OCI-M1 (cell line): ENCODE measurements around the gene KIF6.

Source experiments
- DNase-seq: peaks from one replicate; lab custom pipeline; 2025; lab: John Stamatoyannopoulos, UW

KIF6 gene

DNA sequence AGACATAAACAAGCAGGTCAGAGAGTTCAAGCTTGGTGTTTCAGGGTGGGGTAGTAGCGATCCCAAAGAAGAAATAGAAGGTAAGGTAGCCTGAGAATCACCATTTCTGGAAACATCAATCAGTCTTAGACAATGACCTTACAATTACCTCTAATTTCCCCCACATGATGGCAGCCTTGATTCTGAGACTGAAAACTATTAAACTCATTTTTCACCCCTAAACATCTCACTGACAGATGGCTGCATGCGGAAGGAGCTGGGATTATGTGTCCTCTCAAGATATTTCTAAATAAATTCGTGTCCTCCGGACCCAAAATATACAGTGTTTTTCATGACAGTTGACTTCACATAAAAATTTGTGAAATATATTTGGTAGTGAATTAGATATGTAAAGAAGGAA lies 61.0 kb downstream of the KIF6 start:
- DNase-seq, result no peak

DNA sequence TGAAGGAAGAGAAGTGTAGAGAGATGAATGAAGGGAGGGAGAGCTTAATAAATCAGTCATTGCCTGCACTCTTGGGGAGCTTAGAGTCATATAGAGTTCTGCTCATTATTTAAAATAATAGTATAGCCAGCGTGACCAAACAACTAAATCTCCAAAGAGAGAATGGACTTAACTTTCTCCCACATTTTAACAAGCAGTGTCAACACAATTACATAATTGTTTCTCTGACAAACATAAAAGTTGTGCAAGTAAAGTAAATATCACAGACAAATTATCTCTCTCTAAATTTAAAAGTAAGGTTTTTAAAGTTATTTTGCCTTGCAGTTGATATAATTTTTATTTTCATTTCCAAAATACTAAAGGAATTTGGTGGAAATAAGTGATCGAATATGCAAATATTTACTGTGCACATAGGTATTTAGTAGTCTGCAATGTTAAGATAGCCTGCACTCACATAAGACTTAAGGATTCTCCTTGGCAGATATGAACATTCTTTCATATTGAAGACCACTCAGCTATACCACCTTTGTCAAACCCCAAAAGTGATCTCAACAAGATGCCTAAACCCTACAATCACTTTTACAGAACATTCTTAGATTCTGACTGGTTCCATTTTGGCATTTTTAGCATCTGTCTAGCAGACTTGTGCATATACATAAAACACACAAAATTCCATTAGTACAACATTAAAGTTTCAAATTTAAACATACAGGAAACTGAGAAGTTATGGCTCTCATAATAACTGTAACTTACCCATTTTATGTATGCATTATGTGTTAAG lies 67.7 kb downstream of the KIF6 start:
- DNase-seq, result no peak

DNA sequence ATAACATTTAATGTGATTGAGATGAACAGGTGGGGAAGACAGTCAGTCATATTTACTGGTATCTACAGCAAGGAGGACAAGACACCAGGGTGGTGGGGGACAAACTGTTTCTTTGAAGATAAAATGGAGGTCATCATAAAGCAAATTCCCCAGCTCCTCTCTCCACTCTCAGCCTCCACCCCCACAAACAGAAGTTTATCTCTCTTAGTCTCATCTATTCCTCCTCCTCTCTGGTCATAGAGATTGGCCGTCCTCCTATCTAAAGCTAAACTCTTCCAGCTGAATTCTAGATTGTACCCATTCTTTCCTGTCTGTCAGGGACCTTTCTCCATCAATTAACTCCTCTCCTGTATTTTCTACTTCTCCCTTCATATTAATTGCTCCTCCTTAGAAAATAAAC lies 71.1 kb downstream of the KIF6 start:
- DNase-seq, result no peak

DNA sequence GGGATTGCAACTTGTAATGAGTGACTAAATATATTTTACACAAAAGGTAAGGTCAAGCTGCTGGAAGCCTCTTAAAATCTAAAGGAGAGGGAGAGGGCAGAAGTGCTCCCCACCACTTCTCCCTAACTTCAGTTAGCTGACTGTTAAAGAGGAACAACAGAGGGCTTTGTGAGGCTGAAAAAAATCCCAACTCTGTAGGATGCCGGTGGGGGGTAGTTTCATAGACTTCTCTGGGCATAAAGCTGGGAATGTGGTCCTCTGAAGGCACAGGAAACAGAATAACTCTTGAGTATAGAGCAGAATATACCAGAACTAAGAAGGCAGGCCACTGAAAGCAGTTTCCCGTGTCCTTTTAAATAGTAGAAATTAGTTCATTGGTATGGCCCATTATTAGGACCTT lies 71.6 kb downstream of the KIF6 start:
- no peak for DNase-seq

DNA sequence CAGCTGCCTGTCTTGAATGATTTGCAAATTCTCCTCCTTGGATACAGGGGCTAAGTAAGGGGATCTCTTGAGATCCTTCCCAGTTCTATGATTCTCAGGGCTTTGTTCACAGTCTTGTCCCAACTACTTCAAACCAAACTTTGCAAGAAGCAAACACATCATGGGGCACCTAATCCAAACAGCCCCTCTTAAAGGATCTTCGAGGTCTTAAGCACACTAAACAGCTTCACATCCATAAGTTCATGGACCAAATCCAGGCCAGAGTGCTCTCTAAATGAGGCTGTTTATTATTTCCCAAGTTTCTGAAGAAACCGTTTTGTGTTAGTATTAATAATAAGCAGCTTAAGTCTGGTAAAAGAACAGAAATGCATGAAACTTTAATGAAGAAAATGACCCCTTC lies 75.2 kb downstream of the KIF6 start:
- no peak for DNase-seq

DNA sequence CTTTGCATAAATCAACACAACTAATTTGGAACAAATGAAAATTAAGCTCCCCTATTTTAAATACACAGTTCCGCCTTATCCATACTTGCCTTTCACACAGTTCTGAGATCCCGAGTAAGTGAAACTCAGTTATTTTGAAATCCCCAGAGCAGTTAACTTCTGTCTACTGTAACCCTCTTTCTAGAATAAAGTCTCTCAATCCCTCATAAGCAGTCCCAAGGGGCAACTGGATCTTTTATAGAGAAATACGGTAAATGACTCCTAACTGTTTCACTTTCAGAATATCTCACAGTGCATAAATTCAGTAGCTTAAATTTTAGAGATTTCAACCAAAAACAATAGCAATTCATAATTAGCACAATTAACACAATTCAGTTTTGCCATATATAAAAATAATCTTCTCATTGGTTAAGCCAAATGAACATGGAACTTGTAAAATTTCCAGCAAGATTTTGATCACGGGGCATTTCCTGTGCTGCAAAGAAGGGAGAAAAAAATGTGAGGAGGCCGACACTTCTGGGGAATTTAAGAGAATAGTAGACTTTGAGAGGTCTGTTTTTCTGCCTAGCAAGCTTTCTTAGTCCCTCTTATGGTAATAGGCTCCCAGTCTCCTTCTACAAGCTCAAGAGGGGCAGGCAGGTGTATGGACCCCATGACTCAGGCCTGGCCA lies 78.3 kb downstream of the KIF6 start:
- no peak for DNase-seq

DNA sequence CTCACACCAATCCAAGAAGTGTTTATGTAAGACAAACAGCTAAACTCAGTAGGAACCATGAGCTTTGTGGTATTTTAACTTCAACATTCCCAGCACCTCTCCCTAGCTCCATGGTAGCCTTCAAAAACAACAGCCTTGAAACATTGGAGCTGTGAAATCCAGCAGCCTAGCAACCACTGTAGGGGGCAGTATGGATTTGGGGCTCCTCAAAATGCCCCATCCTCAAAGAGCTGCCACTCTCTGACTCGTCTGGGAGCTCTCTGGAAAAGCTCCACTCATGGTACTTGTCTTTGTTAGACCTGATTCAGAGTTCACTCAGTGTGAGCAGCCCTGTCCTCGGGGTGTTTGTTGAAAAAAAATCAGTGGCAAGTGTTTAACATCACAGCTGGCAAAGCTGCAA lies 82.9 kb downstream of the KIF6 start:
- DNase-seq, result no peak

DNA sequence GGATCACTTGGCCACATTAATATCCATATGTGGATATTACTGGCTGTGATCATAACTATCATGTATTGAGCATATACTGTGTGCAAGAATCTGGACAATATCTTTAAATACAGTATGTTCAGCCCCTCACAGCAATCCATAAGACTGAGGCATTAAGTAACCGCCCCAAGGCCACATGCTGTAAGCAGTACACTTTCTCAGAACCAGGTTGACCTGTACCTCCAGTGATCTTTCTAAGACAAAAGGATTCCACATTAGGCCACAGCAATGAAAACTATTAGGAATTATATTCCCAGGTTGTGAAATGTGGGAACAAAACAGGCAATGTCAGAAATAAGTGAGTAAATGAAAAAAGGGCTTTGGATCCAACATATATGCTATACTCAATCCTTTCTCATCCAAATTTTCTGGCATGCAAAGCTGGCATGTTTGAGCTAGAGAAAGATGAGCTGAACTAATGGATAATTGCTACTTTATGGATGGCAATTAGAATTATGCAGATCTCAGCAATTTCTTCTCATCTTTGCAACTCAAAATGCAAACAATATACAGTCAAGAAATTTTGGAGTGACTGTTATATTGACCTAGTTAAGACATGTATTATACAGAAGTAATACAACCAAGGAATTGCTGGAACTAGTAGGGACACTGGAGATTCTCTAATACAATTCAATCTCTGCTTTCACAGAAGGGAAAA lies 86.9 kb downstream of the KIF6 start:
- no peak for DNase-seq

DNA sequence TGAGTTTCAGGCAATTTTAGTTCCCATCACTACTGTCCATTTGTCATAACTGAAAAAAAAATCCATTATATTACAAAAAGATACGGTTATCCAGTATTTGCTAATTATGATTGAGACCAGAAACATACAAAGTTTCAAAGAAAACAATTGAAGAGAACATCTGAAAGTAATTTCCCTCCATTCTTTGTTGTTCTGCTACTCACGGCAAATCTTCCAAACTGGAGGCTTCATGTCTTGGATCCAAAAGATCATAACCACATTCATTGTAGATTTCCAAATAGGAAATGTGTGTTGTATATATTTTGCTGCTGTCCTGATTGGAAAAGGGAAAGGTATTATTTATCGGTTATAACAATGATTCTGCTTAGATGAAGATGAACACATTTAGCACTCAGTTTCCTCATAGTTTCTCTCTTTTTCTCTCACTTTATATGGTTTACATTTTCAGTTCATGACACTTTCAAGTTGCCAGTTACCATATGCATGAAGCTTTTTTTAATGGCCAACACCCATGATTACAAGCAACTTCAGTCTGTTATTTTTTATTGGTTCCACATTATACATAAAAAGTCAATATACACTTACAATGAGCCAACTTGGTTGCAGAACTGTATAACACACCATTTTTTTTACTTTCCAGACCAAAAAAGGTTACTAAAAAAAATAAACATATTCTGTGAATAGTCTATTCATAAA lies 90.4 kb downstream of the KIF6 start:
- DNase-seq, result no peak

DNA sequence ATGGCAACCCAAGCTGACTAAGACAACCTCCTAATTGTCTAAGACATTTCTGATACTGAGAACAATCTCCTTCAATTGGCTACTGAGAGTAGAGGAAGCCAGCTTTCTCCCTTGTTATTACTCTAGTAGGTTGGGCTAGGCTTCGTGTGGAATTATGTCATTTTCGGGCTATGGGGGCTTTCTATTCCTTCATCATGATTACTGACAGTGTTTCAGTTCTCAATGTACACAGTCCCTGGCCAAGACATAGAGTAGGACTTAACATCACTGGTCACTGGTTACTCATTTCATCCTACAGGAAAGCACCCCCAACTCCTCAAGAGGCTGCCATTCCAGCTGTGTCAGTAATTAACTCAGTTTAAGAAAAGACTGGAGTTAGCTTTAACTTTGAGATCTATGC lies 100.0 kb downstream of the KIF6 start:
- DNase-seq, result no peak

DNA sequence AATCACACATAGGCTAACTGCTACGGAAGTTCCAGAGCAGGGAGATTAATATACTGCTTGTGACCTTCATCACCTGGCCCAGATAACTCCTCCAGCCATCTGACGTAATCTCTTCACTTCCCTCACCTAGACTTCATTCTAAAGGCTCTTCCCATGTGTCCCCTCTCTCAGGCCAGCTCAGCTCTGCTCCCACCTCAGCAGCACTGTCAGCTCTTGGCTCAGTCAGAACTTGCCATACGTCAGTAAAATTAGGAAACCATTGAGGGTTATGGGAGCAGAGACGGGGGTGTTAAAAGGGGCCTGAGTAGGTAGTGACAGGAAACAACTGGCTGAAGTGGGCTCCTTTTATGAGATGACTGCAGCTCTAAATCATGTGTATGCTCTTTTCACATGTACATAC lies 101.5 kb downstream of the KIF6 start:
- no peak for DNase-seq

DNA sequence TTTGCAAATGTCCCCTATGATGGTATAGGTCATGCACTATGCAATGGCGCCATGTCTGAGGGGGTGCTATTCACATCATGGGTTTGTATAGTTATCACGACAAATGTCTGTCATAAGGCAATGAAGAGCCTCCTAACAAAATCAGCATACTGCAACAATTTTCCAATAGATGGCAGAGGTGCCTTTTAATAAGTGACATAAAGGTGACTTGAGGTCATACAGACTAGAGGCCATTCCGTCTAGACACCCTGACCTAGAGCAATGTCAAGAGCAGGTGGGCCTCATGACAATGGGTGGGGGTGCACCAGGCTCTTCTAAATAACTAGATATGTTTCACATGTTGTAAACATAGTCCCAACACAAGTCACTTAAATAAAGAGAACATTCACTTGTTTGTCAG lies 107.7 kb downstream of the KIF6 start:
- no peak for DNase-seq

DNA sequence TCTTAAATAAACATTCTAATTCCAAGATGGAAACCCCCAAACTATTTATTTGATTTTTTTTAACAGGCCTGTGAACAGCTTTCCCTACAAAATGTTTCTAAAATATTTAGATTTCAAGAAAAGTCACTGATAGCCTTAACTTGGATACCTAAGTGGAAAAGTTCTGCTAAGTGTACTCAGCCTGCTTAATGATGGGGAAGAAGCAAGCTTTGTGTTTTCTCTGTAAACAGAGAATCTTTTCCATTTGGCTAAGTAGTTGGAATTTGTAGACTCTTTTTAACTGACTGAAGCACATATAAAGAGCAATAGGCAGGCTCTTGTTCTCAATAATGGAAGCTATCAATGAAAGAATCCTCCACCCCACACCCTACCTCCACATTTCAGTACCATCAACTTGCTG lies 108.2 kb downstream of the KIF6 start:
- no peak for DNase-seq

DNA sequence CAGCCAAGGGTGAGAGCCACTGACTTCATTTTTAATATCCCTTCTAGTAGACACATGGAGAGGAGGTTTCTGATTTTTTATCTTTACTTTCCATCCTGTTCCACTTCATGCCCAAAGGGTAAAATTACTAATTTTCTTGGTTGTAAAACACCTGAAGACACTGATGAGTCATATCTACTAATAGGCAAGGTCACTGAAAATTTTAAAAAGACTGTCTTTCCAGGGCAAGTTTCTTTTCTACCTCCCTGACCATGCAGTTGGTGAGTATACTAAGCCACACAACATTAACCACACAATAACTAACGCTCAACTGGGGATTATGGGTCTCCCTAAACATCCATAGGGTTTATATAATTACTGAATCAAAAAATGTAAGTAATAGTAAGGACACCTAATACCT lies 109.6 kb downstream of the KIF6 start:
- no peak for DNase-seq

DNA sequence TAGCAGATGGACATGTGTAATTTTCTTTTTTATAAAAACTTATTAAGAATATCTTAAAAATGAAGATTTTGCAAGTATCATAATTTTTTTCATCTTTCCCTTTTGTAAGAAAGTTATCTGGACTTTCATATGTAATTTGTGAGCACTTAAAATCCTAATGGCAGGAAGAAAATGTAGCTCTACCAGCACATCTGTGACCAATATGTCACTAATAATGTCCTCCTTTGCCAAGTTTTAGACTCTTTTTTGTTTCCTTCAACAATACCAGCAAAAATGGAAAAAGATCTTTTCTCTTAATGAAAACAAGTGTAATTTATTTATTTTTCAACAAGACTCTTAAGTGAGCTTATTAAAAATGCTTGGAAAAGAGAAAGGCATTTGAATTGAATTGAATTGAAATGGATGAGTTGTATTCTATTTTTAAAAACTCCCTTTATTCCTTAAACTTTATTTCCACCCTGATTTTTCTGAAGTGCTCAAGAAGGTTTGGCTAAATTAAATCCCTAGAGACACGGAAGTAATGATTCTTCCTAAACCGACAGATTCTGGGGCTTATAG lies 110.7 kb downstream of the KIF6 start:
- DNase-seq, result no peak

DNA sequence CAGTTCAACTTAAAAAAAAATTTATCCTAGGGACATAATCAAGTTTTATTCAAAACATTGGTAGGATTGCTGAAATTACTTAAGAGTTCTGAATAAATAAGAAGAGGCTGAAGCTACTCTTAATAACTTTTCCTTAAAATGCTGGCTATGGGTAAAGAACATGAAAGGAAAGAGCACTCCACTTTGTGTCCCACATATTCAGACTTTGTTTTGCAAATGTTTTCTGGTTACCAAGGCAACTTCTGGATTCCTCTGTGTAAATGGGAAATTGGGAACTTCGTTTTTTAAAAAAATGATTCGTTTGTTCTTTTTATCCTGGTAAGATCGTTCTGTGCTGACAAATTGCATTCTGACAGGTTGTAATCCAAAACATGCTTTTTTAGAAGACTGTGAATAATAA lies 115.0 kb downstream of the KIF6 start:
- DNase-seq, result no peak

DNA sequence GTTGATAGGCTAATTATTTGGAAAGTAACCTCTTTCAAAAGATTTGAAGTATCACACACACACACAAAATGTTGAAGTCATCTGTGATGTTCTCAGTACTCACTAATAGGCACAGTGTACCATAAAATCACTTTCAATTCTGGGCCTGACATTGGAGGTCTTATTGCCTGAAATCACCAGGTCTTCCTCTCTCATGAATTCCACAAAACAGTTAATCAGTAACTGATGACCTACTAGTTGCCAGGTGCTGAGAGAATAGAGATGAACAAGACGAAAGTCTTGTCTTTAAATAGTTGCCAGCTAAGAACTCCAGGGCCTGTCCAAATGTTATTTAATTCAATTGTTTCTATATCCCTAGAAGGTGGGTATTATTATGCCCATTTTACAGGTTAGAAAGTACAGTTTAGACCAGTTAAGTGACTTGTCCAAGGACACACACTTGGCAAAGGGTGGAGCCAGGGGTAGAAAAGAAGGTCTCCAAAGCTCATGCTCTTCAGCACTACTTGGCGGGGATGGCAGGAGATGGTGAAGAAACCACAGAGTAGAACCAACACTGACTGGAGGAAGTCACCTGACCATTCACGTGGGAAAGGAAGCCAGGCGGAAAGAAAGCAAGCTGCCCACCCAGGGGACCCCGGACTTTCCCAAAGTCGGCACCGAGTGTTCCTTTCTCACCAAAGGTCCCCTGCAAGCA lies 116.4 kb downstream of the KIF6 start:
- no peak for DNase-seq

DNA sequence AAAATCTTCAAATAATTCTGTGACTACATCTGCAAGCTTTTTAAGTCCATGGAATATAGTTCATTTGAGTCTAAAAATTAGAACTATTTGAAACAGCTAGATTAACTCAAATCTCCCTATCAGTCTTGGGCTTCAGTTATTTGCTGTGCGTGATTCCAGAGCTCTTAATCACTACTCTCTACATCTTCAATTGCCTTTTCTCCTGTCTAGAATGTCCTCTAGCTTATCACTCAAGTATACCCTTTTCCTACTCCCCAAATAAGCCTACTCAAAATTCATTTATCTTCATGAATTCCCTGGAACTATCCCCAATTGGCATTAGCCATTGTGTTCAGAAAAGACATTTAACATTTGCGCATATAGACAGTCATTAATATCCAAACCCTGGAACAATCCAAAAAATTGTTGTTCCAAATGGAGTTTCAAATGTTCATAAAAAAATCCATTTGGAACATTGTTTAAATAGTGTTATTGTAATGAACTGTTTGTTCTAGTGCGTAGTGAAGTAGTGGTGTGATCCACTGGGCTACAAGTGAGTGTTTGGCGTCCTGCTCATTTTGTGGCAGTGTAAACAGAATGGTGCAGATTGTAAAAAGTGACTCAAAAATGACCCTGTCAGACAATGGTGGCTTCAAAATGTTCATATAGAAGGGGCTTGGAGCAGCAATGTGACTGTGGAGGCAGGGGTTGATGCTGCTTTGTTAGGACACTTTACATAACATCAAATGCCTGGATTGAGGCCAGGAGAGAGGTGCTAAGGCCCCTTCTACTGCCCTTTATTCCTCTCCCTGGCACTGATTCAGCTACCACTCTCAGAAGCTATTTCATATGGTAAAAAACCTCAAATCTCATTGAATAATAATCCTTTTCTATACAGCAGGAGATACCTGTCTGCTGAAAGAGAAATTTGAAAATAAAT lies 122.3 kb downstream of the KIF6 start:
- no peak for DNase-seq

DNA sequence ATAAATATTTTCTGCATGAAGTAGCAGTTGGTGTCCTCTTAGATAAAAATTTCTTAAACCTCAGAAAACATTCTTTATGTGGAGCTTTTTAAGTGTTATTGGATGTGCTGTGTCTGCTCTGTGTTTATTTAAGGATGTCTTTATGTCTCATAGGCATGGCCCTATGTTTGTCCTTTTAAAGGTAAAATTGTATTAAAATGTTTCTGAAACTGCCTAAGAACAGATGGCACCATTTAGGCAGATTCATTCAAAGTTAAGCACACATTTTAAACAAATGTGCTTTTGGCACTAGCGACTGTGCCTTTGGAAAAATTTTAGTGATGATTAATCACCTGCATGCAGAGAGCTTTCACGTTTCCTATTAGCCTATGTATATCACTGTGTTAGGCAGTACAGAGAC lies 125.2 kb downstream of the KIF6 start:
- no peak for DNase-seq

DNA sequence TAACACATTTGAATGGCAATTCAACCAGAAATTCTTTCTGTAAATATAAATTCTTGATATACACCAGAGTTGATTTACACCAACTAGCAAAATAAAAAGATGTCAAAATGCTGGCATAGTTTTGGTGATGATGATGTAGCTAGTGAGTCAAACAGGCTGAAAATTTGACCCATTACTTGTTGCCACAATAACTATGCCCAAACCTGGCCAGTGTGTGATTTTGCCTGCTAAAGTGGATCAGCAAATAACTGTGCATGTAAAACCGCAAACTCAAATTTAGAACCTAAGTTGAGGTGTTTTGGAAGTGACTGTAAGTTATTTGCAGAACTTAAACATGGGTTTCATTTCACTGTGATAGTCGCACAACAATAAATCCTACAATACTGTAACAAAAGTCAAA lies 125.9 kb downstream of the KIF6 start:
- no peak for DNase-seq

DNA sequence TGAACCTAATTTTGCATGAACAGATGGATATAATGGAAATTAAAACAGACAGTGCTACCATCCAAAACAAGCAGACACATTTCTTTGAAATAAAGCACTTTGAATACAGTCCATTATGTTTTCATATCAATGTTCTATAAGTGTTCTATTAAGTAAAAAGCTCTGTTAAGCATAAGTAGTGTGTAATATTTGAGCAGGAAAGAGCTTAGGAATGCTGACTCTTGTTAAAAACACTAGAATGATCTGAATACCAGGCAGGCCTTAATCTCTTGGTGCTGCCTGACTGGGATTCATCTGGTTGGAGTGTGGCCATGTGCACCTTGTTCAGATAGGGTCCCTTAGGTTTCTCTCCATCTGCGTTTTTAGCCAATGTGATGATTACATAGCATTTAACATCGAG lies 130.9 kb downstream of the KIF6 start:
- DNase-seq, result no peak
